Keratinocyte (primary cell): ENCODE results near the gene GRK1. TPM values are rescaled to one million over a fixed set of nuclear protein-coding genes. Genes with fewer than 3 reads are reported as not detected.
A peak's percentile ranks its signal among the peaks of the same experiment; 100 is the strongest.

ENCODE experiments used
- DNase-seq: peaks from one replicate; pipeline ENCODE4 v3.0.0-alpha.2; 2011; ENCODE audit warnings: low read depth, missing footprints, low spot score
- FAIRE-seq: peaks from 2 replicates; lab custom pipeline; 2011; peaks lifted over from hg19 to GRCh38; lab: Jason Lieb, UNC
- H2AFZ ChIP-seq: 2 replicates; pipeline ENCODE4 v1.6.0; 2012; ENCODE audit warnings: low read length, control low read depth, inconsistent platforms; ENCODE audit not compliant: control insufficient read depth
- H3K27ac ChIP-seq: 2 replicates; pipeline ENCODE4 v1.5.1; 2011; ENCODE audit warnings: low read length; ENCODE audit not compliant: control insufficient read depth, insufficient read depth
- H3K27me3 ChIP-seq: 3 replicates; pipeline ENCODE4 v1.6.0; 2011; ENCODE audit warnings: low read length; ENCODE audit not compliant: control insufficient read depth, insufficient read depth; ENCODE audit errors: extremely low read depth
- H3K36me3 ChIP-seq, 2 experiments: 2 replicates in 1 of 2; 3 replicates in 1 of 2; pipeline ENCODE4 v1.5.1; 2011; ENCODE audit warnings: low read length in 2 of 2, mild to moderate bottlenecking in 1 of 2; ENCODE audit not compliant: control insufficient read depth in 2 of 2, insufficient read depth in 2 of 2; ENCODE audit errors: extremely low read depth in 1 of 2
- H3K4me1 ChIP-seq: 3 replicates; pipeline ENCODE4 v1.5.1; 2011; ENCODE audit warnings: low read length; ENCODE audit not compliant: control insufficient read depth, insufficient read depth; ENCODE audit errors: extremely low read depth
- H3K4me2 ChIP-seq: 3 replicates; pipeline ENCODE4 v1.6.0; 2011; ENCODE audit warnings: low read depth, low read length; ENCODE audit not compliant: control insufficient read depth, insufficient read depth; ENCODE audit errors: extremely low read depth
- H3K4me3 ChIP-seq, 3 experiments: fragments of 200-600 bp in 1 of 3; sonication (generic) in 1 of 3; 2 replicates in 2 of 3; 3 replicates in 1 of 3; pipeline ENCODE4 v1.5.1; 2011 to 2016; ENCODE audit warnings: low read length in 3 of 3, mild to moderate bottlenecking in 3 of 3, control low read depth in 2 of 3, inconsistent platforms in 1 of 3, low read depth in 1 of 3, mixed read lengths in 1 of 3, mixed run types in 1 of 3, moderate library complexity in 1 of 3; ENCODE audit not compliant: control insufficient read depth in 2 of 3, insufficient read depth in 2 of 3; ENCODE audit errors: extremely low read depth in 1 of 3
- H3K79me2 ChIP-seq: 2 replicates; pipeline ENCODE4 v1.6.0; 2012; ENCODE audit warnings: low read length; ENCODE audit not compliant: control insufficient read depth, insufficient read depth
- H3K9ac ChIP-seq: 3 replicates; pipeline ENCODE4 v1.6.0; 2011; ENCODE audit warnings: low read length; ENCODE audit not compliant: control insufficient read depth, insufficient read depth; ENCODE audit errors: extremely low read depth
- H3K9me1 ChIP-seq: 3 replicates; pipeline ENCODE4 v1.6.0; 2011; ENCODE audit warnings: low read length; ENCODE audit not compliant: control insufficient read depth, insufficient read depth; ENCODE audit errors: extremely low read depth
- H3K9me3 ChIP-seq: 2 replicates; pipeline ENCODE4 v1.5.1; 2012; ENCODE audit warnings: low read depth, low read length; ENCODE audit not compliant: control insufficient read depth
- H4K20me1 ChIP-seq: 3 replicates; pipeline ENCODE4 v1.6.0; 2011; ENCODE audit warnings: low read length; ENCODE audit not compliant: control insufficient read depth, insufficient read depth; ENCODE audit errors: extremely low read depth
- CTCF ChIP-seq, 3 experiments: IDR thresholded peaks in 1 of 3; conservative IDR thresholded peaks in 1 of 3; optimal IDR thresholded peaks in 1 of 3; 2 replicates in 2 of 3; 3 replicates in 1 of 3; pipeline versions ENCODE3 to v1.5.1; 2011; ENCODE audit warnings: low read length in 3 of 3, mild to moderate bottlenecking in 3 of 3, moderate library complexity in 2 of 3, control low read depth in 1 of 3, inconsistent platforms in 1 of 3; ENCODE audit not compliant: insufficient read depth in 2 of 3; ENCODE audit errors: extremely low read depth in 1 of 3
- EZH2 ChIP-seq: IDR thresholded peaks from one replicate; pipeline ENCODE4 v1.6.1; 2012; ENCODE audit warnings: inconsistent platforms, mild to moderate bottlenecking, low read length, moderate library complexity
- dilution Hi-C: fragments of 300-500 bp; cut with MboI; formaldehyde crosslinking; loops from one replicate; pipeline ENCODE4 v1.7.0; 2020; ENCODE audit warnings: low sequenced_read_pairs; ENCODE audit not compliant: extremely low pct_ligation_motif_present
- polyA plus RNA-seq, 5 experiments: library from polyadenylated mRNA; depleted of rRNA in 3 of 5; stranded (reverse) in 3 of 5; stranded (forward) in 1 of 5; unstranded in 1 of 5; fragments of >200 nt; gene quantifications; 1 replicate in 1 of 5; 2 replicates in 3 of 5; 3 replicates in 1 of 5; pipeline versions ENCODE4 v1.2.1 to v1.2.3, GENCODE V29; 2011 to 2012; ENCODE audit warnings: missing spikeins in 2 of 5, low read depth in 1 of 5, low replicate concordance in 1 of 5

The GRK1 gene
- polyA plus RNA-seq, 1 donor (not counting 4 experiments of a cell fraction or from before 2014, with no cell fraction given): not detected

- Histone ChIP-seq H3K4me1 (peaks cover 2% of the 10 kb centered on the region), H3K36me3 (no peaks in the 10 kb centered on the region), H2AFZ (no peak overlapping the region), H3K9me3 (no peaks in the 10 kb centered on the region), H3K9me1 (no peaks in the 10 kb centered on the region), H3K9ac (no peak overlapping the region), H4K20me1 (peaks cover 2% of the 10 kb centered on the region), H3K27ac (no peak overlapping the region), H3K27me3 (peaks cover 14% of the 10 kb centered on the region), H3K4me3 (no peak overlapping the region), H3K4me2 (no peak overlapping the region), H3K79me2 (no peaks in the 10 kb centered on the region)
- FAIRE-seq (no peak), DNase-seq (no peak)
- TF ChIP-seq EZH2: no peak
- peak in 1 of 3 experiments; percentile 13 for TF ChIP-seq CTCF (optimal IDR thresholded peaks at IDR 0.05 in 1 of 3, IDR thresholded peaks at IDR 0.05 in 1 of 3, conservative IDR thresholded peaks at IDR 0.05 in 1 of 3; ENCODE audit: extremely low read depth in 1 of 3, insufficient read depth in 2 of 3, low read length in 3 of 3)
- dilution Hi-C loops: no loop called here
Observed at GRCh38 chr13:113742000-113742441, 75.0 kb downstream of the GRK1 start.

GRCh38 chr13:113742445-113743120 is 75.6 kb downstream of the GRK1 start:
- no peaks in the 10 kb centered on the region for H3K9me1 ChIP-seq
- H4K20me1 ChIP-seq: peaks cover 2% of the 10 kb centered on the region
- H3K4me2 ChIP-seq: no peak overlapping the region
- no peaks in the 10 kb centered on the region for H3K9me3 ChIP-seq
- no peak for TF ChIP-seq EZH2
- no peak for TF ChIP-seq CTCF (optimal IDR thresholded peaks at IDR 0.05 in 1 of 3, IDR thresholded peaks at IDR 0.05 in 1 of 3, conservative IDR thresholded peaks at IDR 0.05 in 1 of 3; ENCODE audit: extremely low read depth in 1 of 3, insufficient read depth in 2 of 3, low read length in 3 of 3)
- no peak overlapping the region for H2AFZ ChIP-seq
- no peaks in the 10 kb centered on the region for H3K79me2 ChIP-seq
- FAIRE-seq (no peak), DNase-seq (no peak)
- no peak overlapping the region for H3K9ac ChIP-seq
- no peak overlapping the region for H3K4me3 ChIP-seq
- H3K27me3 ChIP-seq: peaks cover 14% of the 10 kb centered on the region
- H3K27ac ChIP-seq: no peak overlapping the region
- dilution Hi-C loops: no loop called here
- H3K36me3 ChIP-seq: no peaks in the 10 kb centered on the region
- peaks cover 2% of the 10 kb centered on the region for H3K4me1 ChIP-seq
